Liver (tissue), 9 donors: ENCODE measurements around the gene VSIG10L2. TPM values are rescaled to one million over a fixed set of nuclear protein-coding genes. Genes with fewer than 3 reads are reported as not detected.

Experiments used
- DNase-seq: peaks from one replicate; pipeline ENCODE4 v3.0.0-alpha.2; 2017; ENCODE audit warnings: low spot score
- H3K27ac ChIP-seq, 2 donors: one replicate each; pipeline ENCODE4 v1.7.0; 2013; ENCODE audit warnings: inconsistent platforms in 2 of 2, low read length in 2 of 2, control low read depth in 1 of 2, low read depth in 1 of 2, mild to moderate bottlenecking in 1 of 2
- H3K27me3 ChIP-seq, 4 donors: one replicate each; pipeline versions ENCODE4 v1.6.1 to v1.7.0; 2013; ENCODE audit warnings: low read length in 3 of 4, inconsistent platforms in 1 of 4, mild to moderate bottlenecking in 1 of 4, moderate library complexity in 1 of 4; ENCODE audit not compliant: control insufficient read depth in 4 of 4, insufficient read depth in 4 of 4
- H3K36me3 ChIP-seq, 4 donors: one replicate each; pipeline versions ENCODE4 v1.6.1 to v1.7.0; 2013; ENCODE audit warnings: low read length in 3 of 4, mild to moderate bottlenecking in 3 of 4, low read depth in 1 of 4, moderate library complexity in 1 of 4; ENCODE audit not compliant: control insufficient read depth in 4 of 4, insufficient read depth in 3 of 4
- H3K4me1 ChIP-seq, 4 donors: one replicate each; pipeline versions ENCODE4 v1.6.1 to v1.7.0; 2013; ENCODE audit warnings: low read length in 3 of 4, mild to moderate bottlenecking in 3 of 4, moderate library complexity in 1 of 4; ENCODE audit not compliant: control insufficient read depth in 4 of 4, insufficient read depth in 4 of 4
- H3K4me3 ChIP-seq, 3 donors: one replicate each; pipeline versions ENCODE4 v1.6.1 to v1.7.0; 2013; ENCODE audit warnings: low read length in 3 of 3, control low read depth in 1 of 3, low read depth in 1 of 3, mild to moderate bottlenecking in 1 of 3
- H3K9ac ChIP-seq, 2 donors: one replicate each; pipeline ENCODE4 v1.7.0; 2013; ENCODE audit warnings: low read length in 2 of 2, mild to moderate bottlenecking in 2 of 2, moderate library complexity in 2 of 2, control low read depth in 1 of 2, low read depth in 1 of 2
- H3K9me3 ChIP-seq, 4 donors: one replicate each; pipeline versions ENCODE4 v1.6.1 to v1.7.0; 2013; ENCODE audit warnings: low read length in 3 of 4; ENCODE audit not compliant: control insufficient read depth in 4 of 4
- CTCF ChIP-seq: fragments of 150-350 bp; IDR thresholded peaks from 2 replicates; pipeline ENCODE4 v1.5.1; 2017; ENCODE audit warnings: improper control_type of control experiment, low read depth, low read length; ENCODE audit not compliant: missing input control
- EGR1 ChIP-seq, 2 donors: IDR thresholded peaks; 2 replicates each; pipeline ENCODE4 v1.6.1; 2016 to 2018; ENCODE audit warnings: antibody characterized with exemption in 2 of 2, low read depth in 2 of 2
- FOXA1 ChIP-seq: IDR thresholded peaks from 2 replicates; pipeline ENCODE4 v1.6.1; 2016; ENCODE audit warnings: antibody characterized with exemption
- GABPA ChIP-seq, 2 donors: IDR thresholded peaks in 1 of 2; conservative IDR thresholded peaks in 1 of 2; 2 replicates each; pipeline ENCODE4 v1.6.1; 2016; ENCODE audit warnings: antibody characterized with exemption in 2 of 2, mild to moderate bottlenecking in 1 of 2, moderate library complexity in 1 of 2
- HNF4A ChIP-seq, 2 donors: conservative IDR thresholded peaks; 2 replicates each; pipeline ENCODE4 v1.6.1; 2016; ENCODE audit warnings: antibody characterized with exemption in 2 of 2, mild to moderate bottlenecking in 2 of 2
- JUND ChIP-seq, 2 donors: IDR thresholded peaks; 2 replicates each; pipeline ENCODE4 v1.6.1; 2016; ENCODE audit warnings: antibody characterized with exemption in 2 of 2
- REST ChIP-seq: IDR thresholded peaks from 2 replicates; pipeline ENCODE4 v1.6.1; 2016; ENCODE audit warnings: antibody characterized with exemption, mild to moderate bottlenecking
- RXRA ChIP-seq, 2 donors: IDR thresholded peaks; 2 replicates each; pipeline ENCODE4 v1.6.1; 2017 to 2018; ENCODE audit warnings: antibody characterized with exemption in 2 of 2, mild to moderate bottlenecking in 1 of 2
- SP1 ChIP-seq: IDR thresholded peaks from 2 replicates; pipeline ENCODE4 v1.6.1; 2018; ENCODE audit warnings: antibody characterized with exemption, mild to moderate bottlenecking
- TAF1 ChIP-seq: conservative IDR thresholded peaks from 2 replicates; pipeline ENCODE4 v1.6.1; 2016; ENCODE audit warnings: antibody characterized with exemption, mild to moderate bottlenecking
- YY1 ChIP-seq: IDR thresholded peaks from 2 replicates; pipeline ENCODE4 v1.6.1; 2016; ENCODE audit warnings: antibody characterized with exemption, mild to moderate bottlenecking
- ZBTB33 ChIP-seq: IDR thresholded peaks from 2 replicates; pipeline ENCODE4 v1.6.1; 2016; ENCODE audit warnings: antibody characterized with exemption
- WGBS: extraction: QIAGEN DNeasy Blood & Tissue Kit; methylation state at CpG from one replicate; pipeline ENCODE4 v1.1.7; 2013; 5-methylcytosine and 5-hydroxymethylcytosine counted together
- polyA plus RNA-seq, 2 donors: library from polyadenylated mRNA; stranded (reverse) in 1 of 2; unstranded in 1 of 2; fragments of 200-250 nt in 1 of 2; fragments of >200 nt in 1 of 2; fragmentation: Nextera tagmentation in 1 of 2; extraction: Ambion mirVana in 1 of 2; gene quantifications; one replicate each; pipeline versions ENCODE4 v1.2.1 to v1.2.3, GENCODE V29; 2013 to 2015
- total RNA-seq, 2 donors: library from RNA; depleted of rRNA; stranded (reverse); fragments of >200 nt; gene quantifications; one replicate each; pipeline ENCODE4 v1.2.3, GENCODE V29; 2014
- donor health status: healthy.
- donor health status: healthy.
- donor health status: healthy.
- donor health status: healthy.
- donor health status: healthy.

VSIG10L2 gene
- total and polyA plus RNA-seq, 4 donors = not detected

- TF ChIP-seq REST (no peak), JUND (IDR thresholded peaks at IDR 0.05) (peak in 1 of 2 donors; percentile 51)
Measured at GRCh38 chr11:125925247-125925740, 20.6 kb upstream of the VSIG10L2 start (continued).

- no peak for DNase-seq
- H3K4me1 ChIP-seq = peaks cover 3 to 15% (median 7%) of the 10 kb centered on the region in 4 donors
- peak overlapping the region in 1 of 2 donors; percentile 15 for H3K27ac ChIP-seq
- H3K4me3 ChIP-seq = no peak overlapping the region
- H3K36me3 ChIP-seq = no peaks in the 10 kb centered on the region
- H3K27me3 ChIP-seq = no peaks in the 10 kb centered on the region
- TF ChIP-seq SP1 (no peak), CTCF (no peak), REST (no peak), RXRA (IDR thresholded peaks at IDR 0.05) (no peak), GABPA (IDR thresholded peaks at IDR 0.05 in 1 of 2, conservative IDR thresholded peaks at IDR 0.05 in 1 of 2) (no peak), ZBTB33 (no peak), TAF1 (no peak), FOXA1 (no peak), EGR1 (IDR thresholded peaks at IDR 0.05; ENCODE audit: low read depth in 2 of 2) (no peak), HNF4A (conservative IDR thresholded peaks at IDR 0.05) (no peak), YY1 (no peak)
- no peak overlapping the region for H3K9ac ChIP-seq
- no peaks in the 10 kb centered on the region for H3K9me3 ChIP-seq
- WGBS = 72% methylated on average over 3 of the region's 3 CpGs
Measured at GRCh38 chr11:125925804-125926203, 20.0 kb upstream of the VSIG10L2 start.
